ENCODE results near the gene NEO1. TPM values are rescaled to one million over a fixed set of nuclear protein-coding genes. Genes with fewer than 3 reads are reported as not detected.

The NEO1 gene
- total and polyA plus RNA-seq, 11 donors, result 4.4 to 31.5 (median 11.9) TPM

GRCh38 chr15:73105064-73105463, 52.8 kb downstream of the NEO1 start:
- intact Hi-C loops (cut with DNase I), result no loop called here

GRCh38 chr15:73108676-73109075, 56.4 kb downstream of the NEO1 start:
- H3K27me3 ChIP-seq, result no peaks in the 10 kb centered on the region
- no peak for TF ChIP-seq POLR2A (IDR thresholded peaks at IDR 0.05)
- no peak for TF ChIP-seq CTCF (IDR thresholded peaks at IDR 0.05)
- no peaks in the 10 kb centered on the region for H3K36me3 ChIP-seq
- no peak overlapping the region for H3K4me3 ChIP-seq
- WGBS, 4 donors, result 44 to 74% (median 55%) methylated on average over 4 of the region's 4 CpGs
- no peaks in the 10 kb centered on the region for H3K9me3 ChIP-seq
- ATAC-seq (no peak), DNase-seq (no peak)
- intact Hi-C loops (cut with DNase I), result no loop called here
- no peaks in the 10 kb centered on the region for H3K4me1 ChIP-seq
- H3K27ac ChIP-seq, result no peak overlapping the region

More at GRCh38 chr15:73105064-73105463, 52.8 kb downstream of the NEO1 start:
- Histone ChIP-seq H3K36me3 (no peaks in the 10 kb centered on the region), H3K9me3 (no peaks in the 10 kb centered on the region), H3K4me1 (no peaks in the 10 kb centered on the region), H3K4me3 (no peak overlapping the region), H3K27ac (no peak overlapping the region), H3K27me3 (no peaks in the 10 kb centered on the region)
- WGBS, 4 donors, result 95 to 97% (median 96%) methylated on average over 3 of the region's 3 CpGs
- no peak for TF ChIP-seq CTCF (IDR thresholded peaks at IDR 0.05)
- no peak for TF ChIP-seq POLR2A (IDR thresholded peaks at IDR 0.05)
- no peak for DNase-seq
- no peak for ATAC-seq

GRCh38 chr15:73109765-73110164, 57.5 kb downstream of the NEO1 start:
- intact Hi-C loops (cut with DNase I), result no loop called here
- ATAC-seq, result no peak
- no peak overlapping the region for H3K4me3 ChIP-seq
- no peaks in the 10 kb centered on the region for H3K4me1 ChIP-seq
- no peak for DNase-seq
- no peaks in the 10 kb centered on the region for H3K9me3 ChIP-seq
- no peaks in the 10 kb centered on the region for H3K36me3 ChIP-seq
- TF ChIP-seq CTCF (IDR thresholded peaks at IDR 0.05) (no peak), POLR2A (IDR thresholded peaks at IDR 0.05) (no peak)
- no peaks in the 10 kb centered on the region for H3K27me3 ChIP-seq
- WGBS, 4 donors, result 64 to 98% (median 96%) methylated on average over 3 of the region's 3 CpGs
- H3K27ac ChIP-seq, result no peak overlapping the region

GRCh38 chr15:73110201-73110600, 57.9 kb downstream of the NEO1 start:
- Histone ChIP-seq H3K27me3 (no peaks in the 10 kb centered on the region), H3K4me1 (no peaks in the 10 kb centered on the region), H3K36me3 (no peaks in the 10 kb centered on the region), H3K4me3 (no peak overlapping the region), H3K9me3 (no peaks in the 10 kb centered on the region), H3K27ac (no peak overlapping the region)
- DNase-seq (no peak), ATAC-seq (no peak)
- intact Hi-C loops (cut with DNase I), result no loop called here
- 92 to 96% (median 94%) methylated on average over 1 of the region's 1 CpG for WGBS, 4 donors
- TF ChIP-seq POLR2A (IDR thresholded peaks at IDR 0.05) (no peak), CTCF (IDR thresholded peaks at IDR 0.05) (no peak)
